ENCODE results near the gene TCP1. TPM values are rescaled to one million over a fixed set of nuclear protein-coding genes. Genes with fewer than 3 reads are reported as not detected.

TCP1 gene
- 260 and 354 TPM in 2 replicates for total RNA-seq (2014; rRNA removed; shearing (Covaris generic))
- polyA plus RNA-seq (2016; fragmentation: Nextera tagmentation; extraction: Ambion mirVana), result 188 and 190 TPM in 2 replicates

GRCh38 chr6:159789377-159790148 is at the start of gene TCP1:
TSS of gene TCP1 (minus strand) at chr6:159789602. CDS start at chr6:159789468, 134 bp downstream.
- DNase-seq, result peak; percentile 100
- Histone ChIP-seq H3K9ac (peak within 1 kb of the TSS; percentile 89), H3K36me3 (ENCODE audit: low read depth) (peaks cover 51% of the 10 kb centered on the region), H3K27me3 (replicated peaks; ENCODE audit: insufficient read depth) (no peaks in the 10 kb centered on the region), H3K79me2 (ENCODE audit: insufficient read depth) (peaks cover 88% of the 10 kb centered on the region), H3K9me2 (ENCODE audit: insufficient read depth) (no peaks in the 10 kb centered on the region), H3K4me1 (ENCODE audit: insufficient read depth) (peaks cover 42% of the 10 kb centered on the region), H3K9me3 (ENCODE audit: low read depth) (no peaks in the 10 kb centered on the region), H3F3A (ENCODE audit: insufficient read depth) (peaks cover 10% of the 10 kb centered on the region; the same call in 1 of the 2 replicates), H3K27ac (peak within 1 kb of the TSS; percentile 75), H4K20me1 (ENCODE audit: insufficient read depth) (peaks cover 9% of the 10 kb centered on the region; the same call in 1 of the 2 replicates), H3K4me3 (peak within 1 kb of the TSS; percentile 89), H3K4me2 (ENCODE audit: unreplicated experiment) (peak within 1 kb of the TSS; percentile 89), H2AFZ (peak within 1 kb of the TSS; percentile 90)
- no peak for TF ChIP-seq EZH2 (IDR thresholded peaks at IDR 0.05; ENCODE audit: insufficient read depth, poor library complexity, severe bottlenecking)
- no peak for TF ChIP-seq EZH2phosphoT487 (IDR thresholded peaks at IDR 0.05; ENCODE audit: insufficient read depth, low read depth)
- in situ Hi-C loops (cut with MboI), result no loop called here
- 0 to 1% methylated on average over 47 to 64 of the region's 64 CpGs for WGBS, 2 experiments (ENCODE audit: low coverage in 1 of 2, low lambda C conversion rate in 2 of 2, missing lambda C conversion rate in 2 of 2)

DNA sequence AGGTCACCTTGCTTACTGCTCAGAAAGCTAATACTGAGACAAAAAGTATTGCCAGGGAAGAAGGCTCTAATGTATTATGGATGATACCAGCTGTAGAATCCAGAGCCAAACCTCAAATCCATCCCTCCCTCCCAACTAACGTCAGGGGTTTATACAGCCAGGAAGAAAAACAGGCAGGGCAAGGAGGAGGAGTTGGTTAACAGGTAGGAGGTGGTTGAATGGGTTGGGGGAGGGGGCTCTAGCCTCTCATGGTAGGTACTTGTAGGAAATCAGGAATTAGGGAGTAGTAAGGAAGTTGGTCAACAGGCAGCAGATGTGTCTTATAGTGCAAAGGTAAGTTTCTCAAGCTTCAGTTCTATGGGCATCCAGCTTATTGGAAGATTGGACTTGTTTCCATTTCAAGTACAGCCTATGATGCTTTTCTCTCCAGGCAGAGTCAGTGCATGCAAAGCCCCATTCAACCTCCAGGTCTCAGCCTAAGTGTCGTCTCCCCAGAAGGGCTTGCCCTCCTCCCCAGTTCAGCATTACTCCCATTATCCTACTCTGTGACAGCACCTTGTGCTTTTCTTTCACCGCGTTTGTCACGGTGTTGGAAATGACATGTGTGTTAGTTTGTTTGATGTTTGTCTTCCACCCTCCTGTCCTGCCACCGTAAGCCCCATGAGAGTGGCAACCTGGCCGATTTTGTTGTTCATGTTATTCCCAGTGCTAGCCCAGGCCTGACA is 48.8 kb upstream of the TCP1 start:
- no peak overlapping the region for H3K27ac ChIP-seq
- no peaks in the 10 kb centered on the region for H3K36me3 ChIP-seq (ENCODE audit: low read depth)
- in situ Hi-C loops (cut with MboI), result no loop called here
- no peak overlapping the region for H3K4me3 ChIP-seq
- H3K27me3 ChIP-seq (replicated peaks; ENCODE audit: insufficient read depth), result no peaks in the 10 kb centered on the region
- no peaks in the 10 kb centered on the region for H3K9me2 ChIP-seq (ENCODE audit: insufficient read depth)
- no peaks in the 10 kb centered on the region for H3K4me1 ChIP-seq (ENCODE audit: insufficient read depth)
- H3K9ac ChIP-seq, result no peak overlapping the region
- no peak overlapping the region for H2AFZ ChIP-seq
- H3F3A ChIP-seq (ENCODE audit: insufficient read depth), result no peaks in the 10 kb centered on the region
- no peaks in the 10 kb centered on the region for H4K20me1 ChIP-seq (ENCODE audit: insufficient read depth)
- no peak for TF ChIP-seq EZH2phosphoT487 (IDR thresholded peaks at IDR 0.05; ENCODE audit: insufficient read depth, low read depth)
- no peak for TF ChIP-seq EZH2 (IDR thresholded peaks at IDR 0.05; ENCODE audit: insufficient read depth, poor library complexity, severe bottlenecking)
- WGBS, 2 experiments (ENCODE audit: low coverage in 1 of 2, low lambda C conversion rate in 2 of 2, missing lambda C conversion rate in 2 of 2), result 70% methylated on average over 7 of the region's 7 CpGs
- H3K9me3 ChIP-seq (ENCODE audit: low read depth), result no peaks in the 10 kb centered on the region
- no peak for DNase-seq
- H3K79me2 ChIP-seq (ENCODE audit: insufficient read depth), result no peaks in the 10 kb centered on the region
- no peak overlapping the region for H3K4me2 ChIP-seq (ENCODE audit: unreplicated experiment)

GRCh38 chr6:159837511-159837910 is 48.1 kb upstream of the TCP1 start:
- Histone ChIP-seq H3K27ac (no peak overlapping the region), H3K9me2 (ENCODE audit: insufficient read depth) (no peaks in the 10 kb centered on the region), H3K36me3 (ENCODE audit: low read depth) (no peaks in the 10 kb centered on the region), H4K20me1 (ENCODE audit: insufficient read depth) (no peaks in the 10 kb centered on the region), H2AFZ (no peak overlapping the region), H3K9me3 (ENCODE audit: low read depth) (no peaks in the 10 kb centered on the region), H3F3A (ENCODE audit: insufficient read depth) (no peaks in the 10 kb centered on the region), H3K4me2 (ENCODE audit: unreplicated experiment) (no peak overlapping the region), H3K79me2 (ENCODE audit: insufficient read depth) (no peaks in the 10 kb centered on the region), H3K27me3 (replicated peaks; ENCODE audit: insufficient read depth) (no peaks in the 10 kb centered on the region), H3K4me1 (ENCODE audit: insufficient read depth) (no peaks in the 10 kb centered on the region), H3K4me3 (no peak overlapping the region), H3K9ac (no peak overlapping the region)
- TF ChIP-seq EZH2 (IDR thresholded peaks at IDR 0.05; ENCODE audit: insufficient read depth, poor library complexity, severe bottlenecking), result no peak
- no peak for TF ChIP-seq EZH2phosphoT487 (IDR thresholded peaks at IDR 0.05; ENCODE audit: insufficient read depth, low read depth)
- in situ Hi-C loops (cut with MboI), result no loop called here
- DNase-seq, result no peak
- 80 to 83% methylated on average over 8 of the region's 8 CpGs for WGBS, 2 experiments (ENCODE audit: low coverage in 1 of 2, low lambda C conversion rate in 2 of 2, missing lambda C conversion rate in 2 of 2)

GRCh38 chr6:159836718-159837490 is 47.5 kb upstream of the TCP1 start:
- Histone ChIP-seq H2AFZ (no peak overlapping the region), H3K4me1 (ENCODE audit: insufficient read depth) (no peaks in the 10 kb centered on the region), H3K4me2 (ENCODE audit: unreplicated experiment) (no peak overlapping the region), H3K9me3 (ENCODE audit: low read depth) (no peaks in the 10 kb centered on the region), H3K4me3 (no peak overlapping the region), H3K27me3 (replicated peaks; ENCODE audit: insufficient read depth) (no peaks in the 10 kb centered on the region), H4K20me1 (ENCODE audit: insufficient read depth) (no peaks in the 10 kb centered on the region), H3K9ac (no peak overlapping the region), H3K27ac (no peak overlapping the region), H3K9me2 (ENCODE audit: insufficient read depth) (no peaks in the 10 kb centered on the region), H3K36me3 (ENCODE audit: low read depth) (no peaks in the 10 kb centered on the region), H3K79me2 (ENCODE audit: insufficient read depth) (no peaks in the 10 kb centered on the region), H3F3A (ENCODE audit: insufficient read depth) (no peaks in the 10 kb centered on the region)
- TF ChIP-seq EZH2phosphoT487 (IDR thresholded peaks at IDR 0.05; ENCODE audit: insufficient read depth, low read depth) (no peak), EZH2 (IDR thresholded peaks at IDR 0.05; ENCODE audit: insufficient read depth, poor library complexity, severe bottlenecking) (no peak)
- DNase-seq, result no peak
- 72 to 77% methylated on average over 21 to 29 of the region's 29 CpGs for WGBS, 2 experiments (ENCODE audit: low coverage in 1 of 2, low lambda C conversion rate in 2 of 2, missing lambda C conversion rate in 2 of 2)
- in situ Hi-C loops (cut with MboI), result no loop called here

Data from GM23248 (cell line).